ENCODE results near the gene DSCAM.

The DSCAM gene

GRCh38 chr21:40730426-40730800, 116.5 kb downstream of the DSCAM start:
- H3K4me3 ChIP-seq (ENCODE audit: control insufficient read depth, low read depth, low read length), result no peak overlapping the region
- DNase-seq (ENCODE audit: low read depth), result no peak
- TF ChIP-seq CTCF (IDR thresholded peaks at IDR 0.05; ENCODE audit: control insufficient read depth, insufficient read depth, low read depth, low read length, missing control alignments), result no peak

GRCh38 chr21:40729761-40730425, 117.1 kb downstream of the DSCAM start:
- TF ChIP-seq CTCF (IDR thresholded peaks at IDR 0.05; ENCODE audit: control insufficient read depth, insufficient read depth, low read depth, low read length, missing control alignments), result no peak
- DNase-seq (ENCODE audit: low read depth), result no peak
- H3K4me3 ChIP-seq (ENCODE audit: control insufficient read depth, low read depth, low read length), result no peak overlapping the region

- TF ChIP-seq CTCF (IDR thresholded peaks at IDR 0.05; ENCODE audit: control insufficient read depth, insufficient read depth, low read depth, low read length, missing control alignments), result no peak
- no peak for DNase-seq (ENCODE audit: low read depth)
- no peak overlapping the region for H3K4me3 ChIP-seq (ENCODE audit: control insufficient read depth, low read depth, low read length)
Measured at GRCh38 chr21:40723966-40724365, 123.0 kb downstream of the DSCAM start.

GRCh38 chr21:40723317-40723716, 123.6 kb downstream of the DSCAM start:
- TF ChIP-seq CTCF (IDR thresholded peaks at IDR 0.05; ENCODE audit: control insufficient read depth, insufficient read depth, low read depth, low read length, missing control alignments), result no peak
- no peak for DNase-seq (ENCODE audit: low read depth)
- no peak overlapping the region for H3K4me3 ChIP-seq (ENCODE audit: control insufficient read depth, low read depth, low read length)

- no peak for TF ChIP-seq CTCF (IDR thresholded peaks at IDR 0.05; ENCODE audit: control insufficient read depth, insufficient read depth, low read depth, low read length, missing control alignments)
- H3K4me3 ChIP-seq (ENCODE audit: control insufficient read depth, low read depth, low read length), result no peak overlapping the region
- no peak for DNase-seq (ENCODE audit: low read depth)
Measured at GRCh38 chr21:40719615-40720014, 127.3 kb downstream of the DSCAM start.

- DNase-seq (ENCODE audit: low read depth), result no peak
- no peak overlapping the region for H3K4me3 ChIP-seq (ENCODE audit: control insufficient read depth, low read depth, low read length)
- no peak for TF ChIP-seq CTCF (IDR thresholded peaks at IDR 0.05; ENCODE audit: control insufficient read depth, insufficient read depth, low read depth, low read length, missing control alignments)
Measured at GRCh38 chr21:40717028-40717427, 129.9 kb downstream of the DSCAM start.

GRCh38 chr21:40714536-40714935, 132.4 kb downstream of the DSCAM start:
- no peak for TF ChIP-seq CTCF (IDR thresholded peaks at IDR 0.05; ENCODE audit: control insufficient read depth, insufficient read depth, low read depth, low read length, missing control alignments)
- H3K4me3 ChIP-seq (ENCODE audit: control insufficient read depth, low read depth, low read length), result no peak overlapping the region
- DNase-seq (ENCODE audit: low read depth), result no peak
